SK-N-SH (cell line): Measurements from ENCODE around the gene PYGO2.
"Not testable (repeated sequence)": the region's sequence is repeated elsewhere in the genome, so short reads cannot be mapped to it uniquely, and the experiment has no call there.

Experiments
- CHD2 ChIP-seq: fragments of 150-350 bp; IDR thresholded peaks from 2 replicates; pipeline ENCODE4 v1.6.1; 2018; ENCODE audit warnings: low read length; ENCODE audit not compliant: partially characterized antibody
- EP300 ChIP-seq, 2 experiments: IDR thresholded peaks; 2 replicates each; pipeline versions ENCODE4 v1.4.0 to v1.6.1; 2012; ENCODE audit warnings: borderline replicate concordance in 1 of 2, low read depth in 1 of 2, low read length in 1 of 2
- MXI1 ChIP-seq: IDR thresholded peaks from 2 replicates; pipeline ENCODE4 v1.6.1; 2012; ENCODE audit warnings: mild to moderate bottlenecking, low read depth, low read length, improper control_type of control experiment
- SIN3A ChIP-seq: IDR thresholded peaks from 2 replicates; pipeline ENCODE4 v1.6.1; 2012; ENCODE audit warnings: low read depth, mild to moderate bottlenecking, low read length, moderate library complexity, borderline replicate concordance
- TAF1 ChIP-seq: IDR thresholded peaks from 2 replicates; pipeline ENCODE4 v1.6.1; 2012; ENCODE audit warnings: low read depth, mild to moderate bottlenecking, low read length, moderate library complexity, borderline replicate concordance
- YY1 ChIP-seq: IDR thresholded peaks from 2 replicates; pipeline ENCODE4 v1.4.0; 2012; ENCODE audit warnings: low read depth, mild to moderate bottlenecking
- TF ChIP-seq, protein P1 (sequence below): IDR thresholded peaks from 2 replicates; pipeline ENCODE4 v1.6.1; 2012; ENCODE audit warnings: mild to moderate bottlenecking, low read depth, low read length, moderate library complexity
- TF ChIP-seq, protein P2 (sequence below): fragments of 200-600 bp; sonication (generic); IDR thresholded peaks from 2 replicates; pipeline ENCODE4 v1.6.1; 2017; ENCODE audit warnings: antibody characterized with exemption, mild to moderate bottlenecking, moderate library complexity
- TF ChIP-seq, protein P3 (sequence below): fragments of 150-350 bp; IDR thresholded peaks from 2 replicates; pipeline ENCODE4 v1.6.1; 2017; ENCODE audit warnings: antibody characterized with exemption, low read length, low read depth, borderline replicate concordance

DNA sequence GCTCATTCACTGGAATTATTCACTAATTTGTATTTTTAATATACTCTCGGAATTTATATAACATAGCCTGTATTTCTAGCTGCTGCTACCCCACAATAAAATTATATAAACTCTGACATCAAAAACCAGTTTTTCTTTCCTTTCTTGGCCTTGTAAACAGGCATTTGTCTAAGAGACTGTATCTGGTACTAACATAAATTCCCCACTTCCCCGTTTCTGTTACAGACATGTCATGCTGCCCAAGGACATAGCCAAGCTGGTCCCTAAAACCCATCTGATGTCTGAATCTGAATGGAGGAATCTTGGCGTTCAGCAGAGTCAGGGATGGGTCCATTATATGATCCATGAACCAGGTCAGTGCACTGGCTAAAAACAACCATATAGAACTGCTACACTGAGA lies 16.2 kb upstream of the PYGO2 start:
- TF ChIP-seq, protein P1, sequence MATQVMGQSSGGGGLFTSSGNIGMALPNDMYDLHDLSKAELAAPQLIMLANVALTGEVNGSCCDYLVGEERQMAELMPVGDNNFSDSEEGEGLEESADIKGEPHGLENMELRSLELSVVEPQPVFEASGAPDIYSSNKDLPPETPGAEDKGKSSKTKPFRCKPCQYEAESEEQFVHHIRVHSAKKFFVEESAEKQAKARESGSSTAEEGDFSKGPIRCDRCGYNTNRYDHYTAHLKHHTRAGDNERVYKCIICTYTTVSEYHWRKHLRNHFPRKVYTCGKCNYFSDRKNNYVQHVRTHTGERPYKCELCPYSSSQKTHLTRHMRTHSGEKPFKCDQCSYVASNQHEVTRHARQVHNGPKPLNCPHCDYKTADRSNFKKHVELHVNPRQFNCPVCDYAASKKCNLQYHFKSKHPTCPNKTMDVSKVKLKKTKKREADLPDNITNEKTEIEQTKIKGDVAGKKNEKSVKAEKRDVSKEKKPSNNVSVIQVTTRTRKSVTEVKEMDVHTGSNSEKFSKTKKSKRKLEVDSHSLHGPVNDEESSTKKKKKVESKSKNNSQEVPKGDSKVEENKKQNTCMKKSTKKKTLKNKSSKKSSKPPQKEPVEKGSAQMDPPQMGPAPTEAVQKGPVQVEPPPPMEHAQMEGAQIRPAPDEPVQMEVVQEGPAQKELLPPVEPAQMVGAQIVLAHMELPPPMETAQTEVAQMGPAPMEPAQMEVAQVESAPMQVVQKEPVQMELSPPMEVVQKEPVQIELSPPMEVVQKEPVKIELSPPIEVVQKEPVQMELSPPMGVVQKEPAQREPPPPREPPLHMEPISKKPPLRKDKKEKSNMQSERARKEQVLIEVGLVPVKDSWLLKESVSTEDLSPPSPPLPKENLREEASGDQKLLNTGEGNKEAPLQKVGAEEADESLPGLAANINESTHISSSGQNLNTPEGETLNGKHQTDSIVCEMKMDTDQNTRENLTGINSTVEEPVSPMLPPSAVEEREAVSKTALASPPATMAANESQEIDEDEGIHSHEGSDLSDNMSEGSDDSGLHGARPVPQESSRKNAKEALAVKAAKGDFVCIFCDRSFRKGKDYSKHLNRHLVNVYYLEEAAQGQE = not testable (repeated sequence)
- TF ChIP-seq MXI1; EP300 (IDR thresholded peaks at IDR 0.05; ENCODE audit: borderline replicate concordance in 1 of 2, low read depth in 1 of 2, low read length in 1 of 2); CHD2; TAF1; SIN3A; YY1: not testable (repeated sequence)
- TF ChIP-seq, protein P2, sequence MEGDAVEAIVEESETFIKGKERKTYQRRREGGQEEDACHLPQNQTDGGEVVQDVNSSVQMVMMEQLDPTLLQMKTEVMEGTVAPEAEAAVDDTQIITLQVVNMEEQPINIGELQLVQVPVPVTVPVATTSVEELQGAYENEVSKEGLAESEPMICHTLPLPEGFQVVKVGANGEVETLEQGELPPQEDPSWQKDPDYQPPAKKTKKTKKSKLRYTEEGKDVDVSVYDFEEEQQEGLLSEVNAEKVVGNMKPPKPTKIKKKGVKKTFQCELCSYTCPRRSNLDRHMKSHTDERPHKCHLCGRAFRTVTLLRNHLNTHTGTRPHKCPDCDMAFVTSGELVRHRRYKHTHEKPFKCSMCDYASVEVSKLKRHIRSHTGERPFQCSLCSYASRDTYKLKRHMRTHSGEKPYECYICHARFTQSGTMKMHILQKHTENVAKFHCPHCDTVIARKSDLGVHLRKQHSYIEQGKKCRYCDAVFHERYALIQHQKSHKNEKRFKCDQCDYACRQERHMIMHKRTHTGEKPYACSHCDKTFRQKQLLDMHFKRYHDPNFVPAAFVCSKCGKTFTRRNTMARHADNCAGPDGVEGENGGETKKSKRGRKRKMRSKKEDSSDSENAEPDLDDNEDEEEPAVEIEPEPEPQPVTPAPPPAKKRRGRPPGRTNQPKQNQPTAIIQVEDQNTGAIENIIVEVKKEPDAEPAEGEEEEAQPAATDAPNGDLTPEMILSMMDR = not testable (repeated sequence)
- TF ChIP-seq, protein P3, sequence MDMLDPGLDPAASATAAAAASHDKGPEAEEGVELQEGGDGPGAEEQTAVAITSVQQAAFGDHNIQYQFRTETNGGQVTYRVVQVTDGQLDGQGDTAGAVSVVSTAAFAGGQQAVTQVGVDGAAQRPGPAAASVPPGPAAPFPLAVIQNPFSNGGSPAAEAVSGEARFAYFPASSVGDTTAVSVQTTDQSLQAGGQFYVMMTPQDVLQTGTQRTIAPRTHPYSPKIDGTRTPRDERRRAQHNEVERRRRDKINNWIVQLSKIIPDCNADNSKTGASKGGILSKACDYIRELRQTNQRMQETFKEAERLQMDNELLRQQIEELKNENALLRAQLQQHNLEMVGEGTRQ = not testable (repeated sequence)
